Neuronal stem cell (in vitro differentiated cells): ENCODE results near the gene ZNF423.

Source experiments
- DNase-seq: peaks from one replicate; pipeline ENCODE4 v3.0.0-alpha.2; 2013; ENCODE audit warnings: low spot score
- H2AFZ ChIP-seq: one replicate; pipeline ENCODE4 v1.6.1; 2013; ENCODE audit warnings: mild to moderate bottlenecking, low read length, inconsistent platforms
- H2AK5ac ChIP-seq: 2 replicates; pipeline ENCODE4 v1.6.1; 2013; ENCODE audit warnings: low read depth, mild to moderate bottlenecking, inconsistent platforms, low read length, moderate library complexity, mixed read lengths
- H2BK120ac ChIP-seq: 2 replicates; pipeline ENCODE4 v1.6.1; 2013; ENCODE audit warnings: low read depth, mild to moderate bottlenecking, inconsistent platforms, low read length, moderate library complexity, mixed read lengths
- H2BK12ac ChIP-seq: one replicate; pipeline ENCODE4 v1.6.1; 2013; ENCODE audit warnings: low read length, inconsistent platforms
- H2BK15ac ChIP-seq: 2 replicates; pipeline ENCODE4 v1.6.1; 2013; ENCODE audit warnings: mild to moderate bottlenecking, low read length, inconsistent platforms, mixed read lengths
- H2BK5ac ChIP-seq: one replicate; pipeline ENCODE4 v1.6.1; 2013; ENCODE audit warnings: inconsistent platforms, mild to moderate bottlenecking, low read length, moderate library complexity
- H3K14ac ChIP-seq: one replicate; pipeline ENCODE4 v1.6.1; 2013; ENCODE audit warnings: low read length, inconsistent platforms
- H3K18ac ChIP-seq: 2 replicates; pipeline ENCODE4 v1.6.1; 2013; ENCODE audit warnings: low read length, inconsistent platforms
- H3K23ac ChIP-seq: 2 replicates; pipeline ENCODE4 v1.6.1; 2013; ENCODE audit warnings: low read depth, mild to moderate bottlenecking, mixed read lengths, low read length, inconsistent platforms; ENCODE audit not compliant: poor library complexity
- H3K27ac ChIP-seq: replicated peaks from 3 replicates; pipeline ENCODE4 v1.5.1; 2013; ENCODE audit warnings: low read length, inconsistent platforms
- H3K27me3 ChIP-seq, 3 experiments: 2 replicates each; pipeline ENCODE4 v1.6.1; 2013; ENCODE audit warnings: low read length in 3 of 3, mild to moderate bottlenecking in 2 of 3, inconsistent platforms in 1 of 3, low read depth in 1 of 3, mixed read lengths in 1 of 3, moderate library complexity in 1 of 3; ENCODE audit not compliant: control insufficient read depth in 3 of 3, insufficient read depth in 3 of 3
- H3K36me3 ChIP-seq, 2 donors: replicated peaks in 1 of 2; 2 replicates each; pipeline ENCODE4 v1.6.1; 2013; ENCODE audit warnings: low read length in 2 of 2; ENCODE audit not compliant: control insufficient read depth in 2 of 2, insufficient read depth in 2 of 2
- H3K4ac ChIP-seq: 2 replicates; pipeline ENCODE4 v1.6.1; 2013; ENCODE audit warnings: inconsistent platforms, mild to moderate bottlenecking, low read length, moderate library complexity
- H3K4me1 ChIP-seq, 2 donors: 1 replicate in 1 of 2; 2 replicates in 1 of 2; pipeline ENCODE4 v1.6.1; 2013; ENCODE audit warnings: low read length in 2 of 2, low read depth in 1 of 2; ENCODE audit not compliant: control insufficient read depth in 2 of 2, insufficient read depth in 1 of 2
- H3K4me2 ChIP-seq: one replicate; pipeline ENCODE4 v1.6.1; 2013; ENCODE audit warnings: mild to moderate bottlenecking, low read length, inconsistent platforms; ENCODE audit not compliant: insufficient read depth, poor library complexity, severe bottlenecking
- H3K4me3 ChIP-seq, 2 donors: 2 replicates each; pipeline ENCODE4 v1.5.1; 2013; ENCODE audit warnings: low read length in 2 of 2, mild to moderate bottlenecking in 2 of 2, inconsistent platforms in 1 of 2, moderate library complexity in 1 of 2
- H3K79me1 ChIP-seq: one replicate; pipeline ENCODE4 v1.6.1; 2013; ENCODE audit warnings: low read depth, mild to moderate bottlenecking, inconsistent platforms, low read length, moderate library complexity
- H3K9ac ChIP-seq: one replicate; pipeline ENCODE4 v1.6.1; 2013; ENCODE audit warnings: mild to moderate bottlenecking, low read depth, low read length, inconsistent platforms; ENCODE audit not compliant: poor library complexity
- H3K9me3 ChIP-seq, 2 donors: replicated peaks in 1 of 2; 2 replicates each; pipeline versions ENCODE3 to v1.6.1; 2013; ENCODE audit warnings: low read length in 2 of 2, mild to moderate bottlenecking in 2 of 2, inconsistent platforms in 1 of 2, low read depth in 1 of 2, mixed read lengths in 1 of 2, moderate library complexity in 1 of 2; ENCODE audit not compliant: control insufficient read depth in 2 of 2, insufficient read depth in 1 of 2
- H4K8ac ChIP-seq: one replicate; pipeline ENCODE4 v1.6.1; 2013; ENCODE audit warnings: low read depth, mild to moderate bottlenecking, inconsistent platforms, low read length, moderate library complexity
- H4K91ac ChIP-seq: one replicate; pipeline ENCODE4 v1.6.1; 2013; ENCODE audit warnings: low read length, low read depth, mild to moderate bottlenecking, inconsistent platforms; ENCODE audit not compliant: poor library complexity
- WGBS, 2 donors: extraction: QIAGEN DNeasy Blood & Tissue Kit; methylation state at CpG; one replicate each; pipeline ENCODE4 v1.1.7; 2013; ENCODE audit warnings: missing lambda C conversion rate in 2 of 2, mixed read lengths in 1 of 2; ENCODE audit not compliant: insufficient read length in 2 of 2, insufficient replicate concordance in 1 of 2; ENCODE audit errors: extremely low coverage in 2 of 2; 5-methylcytosine and 5-hydroxymethylcytosine counted together

The ZNF423 gene

DNA sequence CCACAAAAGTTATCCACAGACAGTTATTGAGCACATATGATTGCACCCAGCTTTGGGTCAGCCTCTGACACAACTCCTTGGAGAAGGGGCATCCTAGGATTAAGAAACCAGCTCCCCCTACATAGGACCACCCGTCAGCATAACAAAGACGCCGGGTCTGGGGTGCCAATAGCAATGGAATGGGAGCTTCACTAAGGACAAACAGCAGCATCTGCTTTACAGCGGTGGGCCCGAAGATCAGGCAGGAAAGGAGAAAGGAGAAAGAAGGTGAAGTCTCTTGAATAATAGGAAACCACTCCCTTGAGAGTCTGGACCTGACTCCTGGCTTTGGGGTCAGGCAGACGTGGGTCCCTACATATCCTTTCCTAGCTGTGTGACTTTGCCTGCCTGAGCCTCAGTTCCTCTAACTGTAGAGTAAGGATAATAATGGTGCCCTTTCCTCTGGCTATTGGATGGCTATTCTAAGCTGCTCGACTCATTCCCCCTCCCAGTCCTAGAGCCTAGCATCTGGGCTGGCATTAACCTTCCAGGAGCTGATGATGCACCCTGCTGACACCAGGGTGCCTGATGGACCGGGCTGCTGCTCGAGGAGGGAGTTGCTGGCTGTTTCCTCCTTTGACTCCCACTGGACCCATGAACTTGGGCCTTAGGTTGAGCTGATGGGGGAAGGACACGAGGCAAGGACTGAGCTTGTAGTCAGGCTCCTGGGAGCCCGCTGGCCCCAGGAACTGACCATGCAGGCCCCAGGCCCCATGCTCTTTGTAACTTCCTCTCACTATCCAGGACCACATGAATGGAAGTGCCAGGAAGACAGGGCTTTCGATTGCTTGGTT, 388.2 kb downstream of the ZNF423 start:
- DNase-seq: no peak
- Histone ChIP-seq H2AK5ac (no peak overlapping the region), H3K23ac (no peak overlapping the region), H3K36me3 (no peaks in the 10 kb centered on the region), H3K9ac (no peak overlapping the region), H4K8ac (no peak overlapping the region), H3K4ac (no peak overlapping the region), H2BK12ac (no peak overlapping the region), H3K79me1 (no peaks in the 10 kb centered on the region), H3K4me1 (peaks cover 18% of the 10 kb centered on the region in 2 donors), H3K9me3 (no peaks in the 10 kb centered on the region), H2BK15ac (no peak overlapping the region), H2BK5ac (no peak overlapping the region), H3K27ac (no peak overlapping the region), H3K18ac (no peak overlapping the region), H4K91ac (no peak overlapping the region), H2BK120ac (no peak overlapping the region), H3K14ac (no peak overlapping the region), H2AFZ (no peak overlapping the region), H3K4me2 (no peak overlapping the region), H3K27me3 (peaks cover 0 to 24% (median 0%) of the 10 kb centered on the region in 3 experiments), H3K4me3 (no peak overlapping the region)
- WGBS, 2 donors: no CpG with 5 or more reads among the region's 12 CpGs

DNA sequence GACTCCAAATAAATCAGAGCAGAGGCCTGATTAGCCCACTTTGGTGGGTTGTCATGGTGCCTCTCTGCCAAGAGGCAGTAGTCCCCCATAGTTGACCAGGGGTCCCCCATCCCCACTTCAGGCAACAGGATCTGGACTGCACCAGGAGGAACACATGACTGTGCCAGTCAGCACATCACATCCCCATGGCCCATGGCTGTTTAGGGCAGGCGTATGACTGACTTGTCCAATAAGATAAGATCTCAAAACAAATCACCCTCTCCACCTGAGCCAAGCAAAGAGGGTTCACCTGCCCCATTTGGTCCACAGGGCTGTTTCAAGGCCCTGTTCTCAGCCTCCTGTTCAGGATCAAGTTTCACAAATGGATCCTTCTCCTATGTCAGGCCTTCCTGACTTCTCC, 389.0 kb downstream of the ZNF423 start:
- Histone ChIP-seq H2BK5ac (no peak overlapping the region), H3K23ac (no peak overlapping the region), H2BK15ac (no peak overlapping the region), H3K27ac (no peak overlapping the region), H3K4ac (no peak overlapping the region), H3K4me3 (no peak overlapping the region), H3K9me3 (no peaks in the 10 kb centered on the region), H4K8ac (no peak overlapping the region), H3K4me1 (peaks cover 21 to 23% of the 10 kb centered on the region in 2 donors), H4K91ac (no peak overlapping the region), H3K18ac (no peak overlapping the region), H2AK5ac (no peak overlapping the region), H3K27me3 (peaks cover 0 to 24% (median 0%) of the 10 kb centered on the region in 3 experiments), H3K79me1 (no peaks in the 10 kb centered on the region), H2BK120ac (no peak overlapping the region), H3K9ac (no peak overlapping the region), H3K4me2 (no peak overlapping the region), H2BK12ac (no peak overlapping the region), H2AFZ (no peak overlapping the region), H3K14ac (no peak overlapping the region), H3K36me3 (no peaks in the 10 kb centered on the region)
- WGBS, 2 donors: no CpG with 5 or more reads among the region's 1 CpG
- no peak for DNase-seq

GRCh38 chr16:49466529-49466831, 389.4 kb downstream of the ZNF423 start:
- no peak overlapping the region for H3K9ac ChIP-seq
- H3K18ac ChIP-seq: no peak overlapping the region
- H2BK12ac ChIP-seq: no peak overlapping the region
- H3K9me3 ChIP-seq: no peaks in the 10 kb centered on the region
- no peak for DNase-seq
- no peak overlapping the region for H2AK5ac ChIP-seq
- no peak overlapping the region for H3K23ac ChIP-seq
- H3K79me1 ChIP-seq: no peaks in the 10 kb centered on the region
- H2BK5ac ChIP-seq: no peak overlapping the region
- H4K91ac ChIP-seq: no peak overlapping the region
- no peak overlapping the region for H2BK15ac ChIP-seq
- no CpG with 5 or more reads among the region's 4 CpGs for WGBS, 2 donors
- no peak overlapping the region for H3K27ac ChIP-seq
- H4K8ac ChIP-seq: no peak overlapping the region
- peaks cover 0 to 24% (median 0%) of the 10 kb centered on the region in 3 experiments for H3K27me3 ChIP-seq
- no peak overlapping the region for H3K4ac ChIP-seq
- no peak overlapping the region for H3K4me2 ChIP-seq
- no peak overlapping the region for H3K14ac ChIP-seq
- H3K36me3 ChIP-seq: no peaks in the 10 kb centered on the region
- peaks cover 23 to 24% of the 10 kb centered on the region in 2 donors for H3K4me1 ChIP-seq
- no peak overlapping the region for H2AFZ ChIP-seq
- no peak overlapping the region for H3K4me3 ChIP-seq
- no peak overlapping the region for H2BK120ac ChIP-seq

DNA sequence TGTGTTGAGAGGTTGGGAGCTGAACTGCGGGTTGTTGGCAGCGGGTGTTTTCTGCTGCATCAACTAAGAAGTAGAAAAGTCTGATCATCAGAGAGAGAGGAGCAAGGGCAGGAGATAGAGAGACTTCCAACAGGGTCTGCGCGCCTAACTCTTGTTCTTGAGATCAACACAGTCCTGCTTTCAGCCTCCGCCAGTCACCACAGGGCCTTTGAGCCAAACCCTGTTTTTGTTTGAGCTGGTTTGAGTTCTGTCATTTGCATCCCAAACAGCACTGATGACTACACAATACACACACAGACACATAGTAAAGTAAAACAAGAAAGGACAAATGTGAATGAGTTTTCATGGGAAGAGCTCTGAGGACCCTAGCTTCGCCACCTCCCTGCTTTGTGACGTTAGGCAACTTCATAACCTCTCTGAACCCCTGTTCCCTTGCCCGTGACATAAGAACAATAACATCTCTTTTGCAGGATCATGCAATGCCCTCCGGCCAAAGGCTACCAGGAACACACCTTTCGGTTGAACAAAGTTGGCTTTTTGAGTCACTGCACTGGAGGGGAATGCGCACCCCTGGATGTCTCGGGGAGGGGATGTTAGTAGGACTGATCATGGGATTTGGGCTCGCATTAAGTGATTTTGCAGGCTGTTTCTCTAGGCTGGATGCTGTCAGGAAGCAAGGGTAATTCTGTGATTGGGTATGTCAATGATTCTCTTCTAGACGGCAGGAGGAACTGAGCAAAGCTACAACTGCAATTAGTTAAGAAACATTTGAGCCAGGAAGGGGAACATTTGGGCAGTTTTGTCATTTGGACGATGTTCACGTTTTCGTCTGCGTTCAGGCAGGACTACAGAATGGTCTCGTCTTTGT, 390.0 kb downstream of the ZNF423 start:
- Histone ChIP-seq H4K8ac (no peak overlapping the region), H3K79me1 (no peaks in the 10 kb centered on the region), H3K4me3 (no peak overlapping the region), H3K23ac (no peak overlapping the region), H4K91ac (no peak overlapping the region), H3K4ac (no peak overlapping the region), H2BK15ac (no peak overlapping the region), H2AK5ac (no peak overlapping the region), H3K18ac (peak overlapping the region; percentile 89), H3K4me2 (peak overlapping the region; percentile 73), H3K27ac (no peak overlapping the region), H3K14ac (no peak overlapping the region), H2BK5ac (peak overlapping the region; percentile 57), H3K27me3 (peaks cover 0 to 27% (median 0%) of the 10 kb centered on the region in 3 experiments), H3K4me1 (peaks cover 23 to 30% of the 10 kb centered on the region in 2 donors), H3K9ac (no peak overlapping the region), H2BK120ac (no peak overlapping the region), H2AFZ (peak overlapping the region; percentile 55), H3K36me3 (no peaks in the 10 kb centered on the region), H3K9me3 (no peaks in the 10 kb centered on the region), H2BK12ac (no peak overlapping the region)
- no peak for DNase-seq
- no CpG with 5 or more reads among the region's 19 CpGs for WGBS, 2 donors
